Testis (tissue), 3 donors: Measurements from ENCODE around the gene KLRF1. TPM values are rescaled to one million over a fixed set of nuclear protein-coding genes. Genes with fewer than 3 reads are reported as not detected.

Experiments used
- DNase-seq: peaks from one replicate; pipeline ENCODE4 v3.0.0-alpha.2; 2019
- H3K27ac ChIP-seq, 2 donors: fragments of 200-600 bp; sonication (generic); one replicate each; pipeline ENCODE4 v1.5.1; 2019
- H3K27me3 ChIP-seq: fragments of 200-600 bp; sonication (generic); one replicate; pipeline ENCODE4 v1.5.1; 2019
- H3K36me3 ChIP-seq: fragments of 200-600 bp; sonication (generic); one replicate; pipeline ENCODE4 v1.5.1; 2017; ENCODE audit warnings: low read depth; ENCODE audit errors: missing control alignments
- H3K4me1 ChIP-seq: fragments of 200-600 bp; sonication (generic); one replicate; pipeline ENCODE4 v1.5.1; 2019
- H3K4me3 ChIP-seq, 2 donors: fragments of 200-600 bp; sonication (generic); one replicate each; pipeline ENCODE4 v1.5.1; 2017 to 2019
- H3K9me3 ChIP-seq: fragments of 200-600 bp; sonication (generic); one replicate; pipeline ENCODE4 v1.5.1; 2017
- CTCF ChIP-seq, 3 experiments: fragments of 450-650 bp in 2 of 3; fragments of 200-600 bp in 1 of 3; sonication (generic) in 1 of 3; IDR thresholded peaks; one replicate each; pipeline ENCODE4 v1.5.1; 2016 to 2019; ENCODE audit warnings: antibody characterized with exemption in 3 of 3, mild to moderate bottlenecking in 2 of 3, moderate library complexity in 1 of 3
- POLR2A ChIP-seq: fragments of 450-650 bp; IDR thresholded peaks from one replicate; pipeline ENCODE4 v1.6.1; 2017; ENCODE audit warnings: antibody characterized with exemption, mild to moderate bottlenecking, moderate library complexity
- WGBS, 2 donors: methylation state at CpG; one replicate each; pipeline ENCODE4 v1.1.5; 2018; 5-methylcytosine and 5-hydroxymethylcytosine counted together
- intact Hi-C: fragments of 100-400 bp; cut with DNase I; formaldehyde crosslinking; loops from one replicate; pipeline ENCODE4 v1.15.1; 2023; ENCODE audit warnings: low total_unique reads
- polyA plus RNA-seq: library from polyadenylated mRNA; stranded (reverse); fragments of 350-450 nt; fragmentation: Illumina TruSeq; extraction: RNeasy Lipid Tissue Mini Kit (QIAGEN cat#74804); gene quantifications from one replicate; pipeline ENCODE4 v1.2.3, GENCODE V29; 2014; ENCODE audit warnings: low read depth, low replicate concordance; ENCODE audit not compliant: insufficient read depth
- total RNA-seq, 2 donors: library from RNA; depleted of rRNA; stranded (reverse); fragments of >200 nt; gene quantifications; one replicate each; pipeline ENCODE4 v1.2.3, GENCODE V29; 2016

Gene KLRF1
- total and polyA plus RNA-seq, 3 donors from 2014 or later: 0.43 to 1.2 (median 1.0) TPM

- no peak for TF ChIP-seq CTCF (IDR thresholded peaks at IDR 0.05)
- TF ChIP-seq POLR2A: no peak
- Histone ChIP-seq H3K9me3 (no peaks in the 10 kb centered on the region), H3K4me1 (no peaks in the 10 kb centered on the region), H3K27me3 (no peaks in the 10 kb centered on the region), H3K27ac (no peak overlapping the region), H3K36me3 (no peaks in the 10 kb centered on the region), H3K4me3 (no peak overlapping the region)
- intact Hi-C loops: no loop called here
- 75 to 81% methylated on average over 2 of the region's 2 CpGs for WGBS, 2 donors
- DNase-seq: no peak
Measured at GRCh38 chr12:9792961-9793617, 34.2 kb upstream of the KLRF1 start.

GRCh38 chr12:9793779-9794395 lies 33.4 kb upstream of the KLRF1 start:
- Histone ChIP-seq H3K27me3 (no peaks in the 10 kb centered on the region), H3K36me3 (no peaks in the 10 kb centered on the region), H3K4me1 (no peaks in the 10 kb centered on the region), H3K9me3 (no peaks in the 10 kb centered on the region), H3K27ac (no peak overlapping the region), H3K4me3 (no peak overlapping the region)
- intact Hi-C loops: no loop called here
- TF ChIP-seq POLR2A (no peak), CTCF (IDR thresholded peaks at IDR 0.05) (no peak)
- DNase-seq: no peak
- 66 to 67% methylated on average over 8 of the region's 8 CpGs for WGBS, 2 donors

GRCh38 chr12:9794484-9795093 lies 32.7 kb upstream of the KLRF1 start:
- no peak overlapping the region for H3K4me3 ChIP-seq
- DNase-seq: no peak
- H3K27me3 ChIP-seq: no peaks in the 10 kb centered on the region
- no peaks in the 10 kb centered on the region for H3K36me3 ChIP-seq
- no peaks in the 10 kb centered on the region for H3K4me1 ChIP-seq
- H3K9me3 ChIP-seq: no peaks in the 10 kb centered on the region
- no peak for TF ChIP-seq POLR2A
- TF ChIP-seq CTCF (IDR thresholded peaks at IDR 0.05): no peak
- H3K27ac ChIP-seq: no peak overlapping the region
- intact Hi-C loops: no loop called here
- WGBS, 2 donors: 67 to 74% methylated on average over 2 of the region's 2 CpGs

- TF ChIP-seq CTCF (IDR thresholded peaks at IDR 0.05) (no peak), POLR2A (no peak)
- WGBS, 2 donors: 90 to 98% methylated on average over 2 of the region's 2 CpGs
- no peaks in the 10 kb centered on the region for H3K27me3 ChIP-seq
- no peaks in the 10 kb centered on the region for H3K36me3 ChIP-seq
- intact Hi-C loops: no loop called here
- H3K4me3 ChIP-seq: no peak overlapping the region
- H3K4me1 ChIP-seq: no peaks in the 10 kb centered on the region
- DNase-seq: no peak
- H3K9me3 ChIP-seq: no peaks in the 10 kb centered on the region
- H3K27ac ChIP-seq: no peak overlapping the region
Measured at GRCh38 chr12:9795945-9796344, 31.3 kb upstream of the KLRF1 start.
